Anterior cingulate cortex (tissue), 58 donors: ENCODE measurements around the gene POLR3E.
A peak's percentile ranks its signal among the peaks of the same experiment; 100 is the strongest.
"Not testable (repeated sequence)": the region's sequence is repeated elsewhere in the genome, so short reads cannot be mapped to it uniquely, and the experiment has no call there.

Experiments used
- DNase-seq, 58 donors: peaks; one replicate each; lab custom pipeline; 2025; lab: John Stamatoyannopoulos, UW

POLR3E gene

GRCh38 chr16:22356930-22357634 is 59.9 kb downstream of the POLR3E start:
- DNase-seq: peak in 2 of 58 donors; percentile 0 to 2

GRCh38 chr16:22357635-22357971 is 60.4 kb downstream of the POLR3E start:
- DNase-seq: no peak

GRCh38 chr16:22358000-22358399 is 60.8 kb downstream of the POLR3E start:
- no peak for DNase-seq

- no peak for DNase-seq
Observed at GRCh38 chr16:22359679-22360078, 62.5 kb downstream of the POLR3E start.

GRCh38 chr16:22360963-22361659 is 63.9 kb downstream of the POLR3E start:
- no peak for DNase-seq

- no peak for DNase-seq
Observed at GRCh38 chr16:22364241-22364640, 67.0 kb downstream of the POLR3E start.

- DNase-seq: no peak
Observed at GRCh38 chr16:22366371-22366770, 69.2 kb downstream of the POLR3E start.

GRCh38 chr16:22366889-22367288 is 69.7 kb downstream of the POLR3E start:
- no peak for DNase-seq

- DNase-seq: not testable (repeated sequence)
Observed at GRCh38 chr16:22368200-22368826, 71.1 kb downstream of the POLR3E start.

- DNase-seq: no peak
Observed at GRCh38 chr16:22369221-22369811, 72.1 kb downstream of the POLR3E start.

GRCh38 chr16:22370038-22370820 is 73.0 kb downstream of the POLR3E start:
- DNase-seq: no peak

GRCh38 chr16:22372882-22373661 is 75.9 kb downstream of the POLR3E start:
- DNase-seq: no peak

- peak in 13 of 58 donors; percentile 0 to 34 (median 9) for DNase-seq
Observed at GRCh38 chr16:22373662-22374310, 76.6 kb downstream of the POLR3E start.

GRCh38 chr16:22374311-22375116 is 77.3 kb downstream of the POLR3E start, which contains the start of gene CDR2:
CDR2 (minus strand) TSS chr16:22374619; CDS start chr16:22374309, 310 bp downstream.
- DNase-seq: peak; percentile 81 to 98 (median 94)

- DNase-seq: peak in 2 of 58 donors; percentile 22 to 25
Observed at GRCh38 chr16:22375117-22375962, 78.1 kb downstream of the POLR3E start.

GRCh38 chr16:22375963-22376640 is 78.9 kb downstream of the POLR3E start:
- DNase-seq: no peak

GRCh38 chr16:22379656-22380055 is 82.4 kb downstream of the POLR3E start:
- DNase-seq: no peak
